Hepatocyte (in vitro differentiated cells): ENCODE results near the gene TSPAN13. TPM values are rescaled to one million over a fixed set of nuclear protein-coding genes. Genes with fewer than 3 reads are reported as not detected.

Experiments used
- DNase-seq: peaks from one replicate; pipeline ENCODE4 v3.0.0-alpha.2; 2016; ENCODE audit warnings: low spot score
- H2AFZ ChIP-seq: fragments of 200-600 bp; sonication (generic); 2 replicates; pipeline ENCODE4 v1.6.0; 2016; ENCODE audit warnings: antibody characterized with exemption, mild to moderate bottlenecking
- H3K27ac ChIP-seq: fragments of 200-600 bp; sonication (generic); 2 replicates; pipeline ENCODE4 v1.5.1; 2016; ENCODE audit warnings: mild to moderate bottlenecking
- H3K27me3 ChIP-seq: fragments of 200-600 bp; sonication (generic); 2 replicates; pipeline ENCODE4 v1.6.1; 2016
- H3K36me3 ChIP-seq: fragments of 200-600 bp; sonication (generic); replicated peaks from 2 replicates; pipeline ENCODE4 v1.5.1; 2016; ENCODE audit warnings: low read depth; ENCODE audit not compliant: insufficient read depth
- H3K4me1 ChIP-seq: fragments of 200-600 bp; sonication (generic); 2 replicates; pipeline ENCODE4 v1.5.1; 2016; ENCODE audit warnings: mild to moderate bottlenecking, moderate library complexity; ENCODE audit not compliant: insufficient read depth
- H3K4me2 ChIP-seq: fragments of 200-600 bp; sonication (generic); 2 replicates; pipeline ENCODE4 v1.6.0; 2016
- H3K4me3 ChIP-seq: fragments of 200-600 bp; sonication (generic); 2 replicates; pipeline ENCODE4 v1.5.1; 2016; ENCODE audit warnings: mild to moderate bottlenecking
- H3K79me2 ChIP-seq: fragments of 200-600 bp; sonication (generic); 2 replicates; pipeline ENCODE4 v1.6.0; 2017; ENCODE audit warnings: mild to moderate bottlenecking
- H3K9me2 ChIP-seq: fragments of 200-600 bp; sonication (generic); replicated peaks from 2 replicates; pipeline ENCODE4 v1.6.0; 2017; ENCODE audit warnings: mild to moderate bottlenecking; ENCODE audit not compliant: insufficient read depth
- H3K9me3 ChIP-seq: fragments of 200-600 bp; sonication (generic); 2 replicates; pipeline ENCODE4 v1.5.1; 2016; ENCODE audit warnings: low read depth, mild to moderate bottlenecking
- H4K20me1 ChIP-seq: fragments of 200-600 bp; sonication (generic); 2 replicates; pipeline ENCODE4 v1.6.0; 2016; ENCODE audit warnings: mild to moderate bottlenecking; ENCODE audit not compliant: insufficient read depth, poor library complexity, severe bottlenecking
- CTCF ChIP-seq: fragments of 200-600 bp; sonication (generic); IDR thresholded peaks from 2 replicates; pipeline ENCODE4 v1.5.1; 2016; ENCODE audit warnings: antibody characterized with exemption, mild to moderate bottlenecking; ENCODE audit not compliant: poor library complexity
- EZH2 ChIP-seq: fragments of 200-600 bp; sonication (generic); IDR thresholded peaks from 2 replicates; pipeline ENCODE4 v1.6.1; 2016; ENCODE audit warnings: antibody characterized with exemption, mild to moderate bottlenecking, borderline replicate concordance
- EZH2phosphoT487 ChIP-seq: fragments of 200-600 bp; sonication (generic); IDR thresholded peaks from one replicate; pipeline ENCODE4 v1.6.1; 2018; ENCODE audit warnings: antibody characterized with exemption, mild to moderate bottlenecking, low read depth, moderate library complexity; ENCODE audit not compliant: unreplicated experiment, severe bottlenecking
- WGBS: methylation state at CpG from one replicate; pipeline ENCODE4 v1.1.6; 2016; ENCODE audit warnings: low lambda C conversion rate; ENCODE audit errors: missing lambda C conversion rate; 5-methylcytosine and 5-hydroxymethylcytosine counted together
- polyA plus RNA-seq: library from polyadenylated mRNA; unstranded; fragments of >200 nt; fragmentation: Nextera tagmentation; extraction: Ambion mirVana; gene quantifications from 2 replicates; pipeline ENCODE4 v1.2.1, GENCODE V29; 2016
- total RNA-seq: library from RNA; depleted of rRNA; stranded (reverse); fragments of >200 nt; gene quantifications from 2 replicates; pipeline ENCODE4 v1.2.3, GENCODE V29; 2014

TSPAN13 gene
- total and polyA plus RNA-seq, 2 experiments from 2014 or later = 164 to 173 TPM

GRCh38 chr7:16801111-16801542 is 47.6 kb downstream of the TSPAN13 start:
- Histone ChIP-seq H3K27ac (peak overlapping the region; percentile 11), H3K4me2 (no peak overlapping the region), H3K4me1 (peaks cover 9% of the 10 kb centered on the region), H3K27me3 (no peaks in the 10 kb centered on the region), H3K9me3 (no peaks in the 10 kb centered on the region), H3K4me3 (no peak overlapping the region), H2AFZ (no peak overlapping the region), H3K9me2 (no peaks in the 10 kb centered on the region), H3K79me2 (no peaks in the 10 kb centered on the region), H3K36me3 (no peaks in the 10 kb centered on the region), H4K20me1 (no peaks in the 10 kb centered on the region)
- DNase-seq = peak; percentile 76
- TF ChIP-seq EZH2phosphoT487 = no peak
- no peak for TF ChIP-seq EZH2
- peak; percentile 55 for TF ChIP-seq CTCF

GRCh38 chr7:16801579-16801978 is 48.0 kb downstream of the TSPAN13 start:
- no peak for DNase-seq
- WGBS = 91% methylated on average over 4 of the region's 4 CpGs
- TF ChIP-seq EZH2 (no peak), EZH2phosphoT487 (no peak), CTCF (no peak)
- Histone ChIP-seq H3K9me2 (no peaks in the 10 kb centered on the region), H3K4me3 (no peak overlapping the region), H3K27ac (peak overlapping the region; percentile 11), H3K27me3 (no peaks in the 10 kb centered on the region), H3K4me1 (peaks cover 9% of the 10 kb centered on the region), H3K9me3 (no peaks in the 10 kb centered on the region), H3K36me3 (no peaks in the 10 kb centered on the region), H3K4me2 (no peak overlapping the region), H3K79me2 (no peaks in the 10 kb centered on the region), H2AFZ (no peak overlapping the region), H4K20me1 (no peaks in the 10 kb centered on the region)

- no peaks in the 10 kb centered on the region for H4K20me1 ChIP-seq
- H3K9me3 ChIP-seq = no peaks in the 10 kb centered on the region
- no peak for DNase-seq
- peak overlapping the region; percentile 92 for H3K27ac ChIP-seq
- WGBS = 76% methylated on average over 4 of the region's 4 CpGs
- TF ChIP-seq EZH2 (no peak), EZH2phosphoT487 (no peak), CTCF (no peak)
- no peak overlapping the region for H3K4me3 ChIP-seq
- no peak overlapping the region for H2AFZ ChIP-seq
- H3K79me2 ChIP-seq = no peaks in the 10 kb centered on the region
- no peaks in the 10 kb centered on the region for H3K9me2 ChIP-seq
- no peaks in the 10 kb centered on the region for H3K36me3 ChIP-seq
- H3K4me1 ChIP-seq = peaks cover 9% of the 10 kb centered on the region
- no peaks in the 10 kb centered on the region for H3K27me3 ChIP-seq
- peak overlapping the region; percentile 53 for H3K4me2 ChIP-seq
Observed at GRCh38 chr7:16803125-16803524, 49.6 kb downstream of the TSPAN13 start.
